ENCODE data around the gene SLFNL1.

The SLFNL1 gene

DNA sequence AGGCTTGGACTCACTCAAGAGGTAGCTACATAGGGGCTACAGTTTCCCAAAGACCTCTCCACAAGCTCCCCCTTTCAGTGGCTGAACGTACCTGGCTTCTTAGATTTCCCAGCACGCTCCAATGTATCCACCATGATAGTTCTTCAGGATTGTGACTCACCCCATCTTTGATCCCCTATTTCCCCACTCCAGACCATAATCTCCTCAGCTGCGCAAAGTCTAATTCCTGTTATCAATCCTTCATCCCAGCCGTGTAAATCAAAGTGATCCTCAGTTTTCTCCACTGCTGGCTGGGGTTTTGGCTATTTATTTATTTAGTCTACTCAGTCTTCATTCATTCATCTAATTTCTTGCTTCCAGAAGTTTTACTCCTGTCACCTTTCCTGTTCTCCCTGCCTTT, 55.1 kb downstream of the SLFNL1 start:
- TF ChIP-seq TCF12 (IDR thresholded peaks at IDR 0.05; ENCODE audit: low read depth), result no peak
- TF ChIP-seq ZBTB7A (IDR thresholded peaks at IDR 0.05; ENCODE audit: low read depth), result no peak
- no peak for TF ChIP-seq RAD21 (IDR thresholded peaks at IDR 0.05; ENCODE audit: low read depth)
- no peak for TF ChIP-seq CREB1 (IDR thresholded peaks at IDR 0.05; ENCODE audit: low read depth)
- TF ChIP-seq, protein P1, sequence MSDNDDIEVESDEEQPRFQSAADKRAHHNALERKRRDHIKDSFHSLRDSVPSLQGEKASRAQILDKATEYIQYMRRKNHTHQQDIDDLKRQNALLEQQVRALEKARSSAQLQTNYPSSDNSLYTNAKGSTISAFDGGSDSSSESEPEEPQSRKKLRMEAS (IDR thresholded peaks at IDR 0.05), result no peak
- TF ChIP-seq TAF1 (IDR thresholded peaks at IDR 0.05; ENCODE audit: low read depth), result no peak
- no peak for TF ChIP-seq REST (IDR thresholded peaks at IDR 0.05; ENCODE audit: low read depth)
- TF ChIP-seq, protein P2, sequence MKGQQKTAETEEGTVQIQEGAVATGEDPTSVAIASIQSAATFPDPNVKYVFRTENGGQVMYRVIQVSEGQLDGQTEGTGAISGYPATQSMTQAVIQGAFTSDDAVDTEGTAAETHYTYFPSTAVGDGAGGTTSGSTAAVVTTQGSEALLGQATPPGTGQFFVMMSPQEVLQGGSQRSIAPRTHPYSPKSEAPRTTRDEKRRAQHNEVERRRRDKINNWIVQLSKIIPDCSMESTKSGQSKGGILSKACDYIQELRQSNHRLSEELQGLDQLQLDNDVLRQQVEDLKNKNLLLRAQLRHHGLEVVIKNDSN (IDR thresholded peaks at IDR 0.05), result no peak
- no peak for TF ChIP-seq FOXM1 (IDR thresholded peaks at IDR 0.05; ENCODE audit: borderline replicate concordance, low read depth)
